Ascending aorta (tissue), 2 donors: ENCODE measurements around the gene OXT. TPM values are rescaled to one million over a fixed set of nuclear protein-coding genes. Genes with fewer than 3 reads are reported as not detected.

Experiments
- DNase-seq, 2 donors: peaks; one replicate each; pipeline ENCODE4 v3.0.0-alpha.2; 2019; ENCODE audit warnings: low spot score in 2 of 2
- H3K27ac ChIP-seq, 2 donors: fragments of 200-600 bp; sonication (generic); one replicate each; pipeline ENCODE4 v1.5.1; 2016 to 2017; ENCODE audit warnings: mild to moderate bottlenecking in 1 of 2
- H3K27me3 ChIP-seq: fragments of 200-600 bp; sonication (generic); one replicate; pipeline ENCODE4 v1.5.1; 2017
- H3K36me3 ChIP-seq, 2 donors: fragments of 200-600 bp; sonication (generic); one replicate each; pipeline ENCODE4 v1.5.1; 2016
- H3K4me1 ChIP-seq, 2 donors: fragments of 200-600 bp; sonication (generic); one replicate each; pipeline ENCODE4 v1.5.1; 2016 to 2017; ENCODE audit warnings: mild to moderate bottlenecking in 1 of 2
- H3K4me3 ChIP-seq, 2 donors: fragments of 200-600 bp; sonication (generic); one replicate each; pipeline ENCODE4 v1.5.1; 2016 to 2017; ENCODE audit warnings: mild to moderate bottlenecking in 1 of 2
- H3K9me3 ChIP-seq, 2 donors: fragments of 200-600 bp; sonication (generic); one replicate each; pipeline ENCODE4 v1.5.1; 2016
- intact Hi-C: fragments of 100-400 bp; cut with DNase I; formaldehyde crosslinking; loops from one replicate; pipeline ENCODE4 v1.15.1; 2023
- total RNA-seq: library from RNA; depleted of rRNA; stranded (reverse); fragments of >200 nt; gene quantifications from one replicate; pipeline ENCODE4 v1.1.0, GENCODE V29; 2016
- TF ChIP-seq, protein P1 (sequence below), 3 experiments: fragments of 200-600 bp in 2 of 3; fragments of 450-650 bp in 1 of 3; sonication (generic) in 2 of 3; IDR thresholded peaks; one replicate each; pipeline ENCODE4 v1.5.1; 2016 to 2019; ENCODE audit warnings: antibody characterized with exemption in 3 of 3, mild to moderate bottlenecking in 1 of 3, moderate library complexity in 1 of 3

OXT gene
- total RNA-seq, 1 donor from 2014 or later = not detected

DNA sequence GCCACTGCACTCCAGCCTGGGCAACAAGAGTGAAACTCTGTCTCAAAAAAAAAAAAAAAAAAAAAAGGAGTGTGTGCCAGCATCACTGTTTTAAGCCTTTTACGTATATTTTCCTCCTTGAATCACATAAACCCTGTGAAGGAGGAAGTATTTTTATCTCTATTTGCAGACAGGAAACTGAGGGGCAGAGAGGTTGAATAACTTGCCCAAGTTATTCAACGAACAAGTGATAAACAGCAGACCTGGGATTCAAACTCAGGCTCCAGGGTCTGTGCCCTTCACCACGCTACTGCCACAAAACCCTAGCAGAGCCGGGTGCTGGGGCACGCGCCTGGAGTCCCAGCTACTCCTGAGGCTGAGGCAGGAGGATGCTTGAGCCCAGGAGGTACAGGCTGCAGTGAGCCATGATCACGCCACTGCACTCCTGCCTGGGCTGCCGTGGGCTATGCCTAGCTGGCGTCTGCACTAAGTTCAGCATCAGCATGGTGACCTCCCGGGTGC lies 22.5 kb downstream of the OXT start:
- TF ChIP-seq, protein P1, sequence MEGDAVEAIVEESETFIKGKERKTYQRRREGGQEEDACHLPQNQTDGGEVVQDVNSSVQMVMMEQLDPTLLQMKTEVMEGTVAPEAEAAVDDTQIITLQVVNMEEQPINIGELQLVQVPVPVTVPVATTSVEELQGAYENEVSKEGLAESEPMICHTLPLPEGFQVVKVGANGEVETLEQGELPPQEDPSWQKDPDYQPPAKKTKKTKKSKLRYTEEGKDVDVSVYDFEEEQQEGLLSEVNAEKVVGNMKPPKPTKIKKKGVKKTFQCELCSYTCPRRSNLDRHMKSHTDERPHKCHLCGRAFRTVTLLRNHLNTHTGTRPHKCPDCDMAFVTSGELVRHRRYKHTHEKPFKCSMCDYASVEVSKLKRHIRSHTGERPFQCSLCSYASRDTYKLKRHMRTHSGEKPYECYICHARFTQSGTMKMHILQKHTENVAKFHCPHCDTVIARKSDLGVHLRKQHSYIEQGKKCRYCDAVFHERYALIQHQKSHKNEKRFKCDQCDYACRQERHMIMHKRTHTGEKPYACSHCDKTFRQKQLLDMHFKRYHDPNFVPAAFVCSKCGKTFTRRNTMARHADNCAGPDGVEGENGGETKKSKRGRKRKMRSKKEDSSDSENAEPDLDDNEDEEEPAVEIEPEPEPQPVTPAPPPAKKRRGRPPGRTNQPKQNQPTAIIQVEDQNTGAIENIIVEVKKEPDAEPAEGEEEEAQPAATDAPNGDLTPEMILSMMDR (IDR thresholded peaks at IDR 0.05) = no peak
- Histone ChIP-seq H3K4me1 (no peaks in the 10 kb centered on the region), H3K36me3 (no peaks in the 10 kb centered on the region), H3K4me3 (no peak overlapping the region), H3K9me3 (no peaks in the 10 kb centered on the region), H3K27ac (no peak overlapping the region), H3K27me3 (peaks cover 7% of the 10 kb centered on the region)
- no peak for DNase-seq
- intact Hi-C loops = no loop called here

DNA sequence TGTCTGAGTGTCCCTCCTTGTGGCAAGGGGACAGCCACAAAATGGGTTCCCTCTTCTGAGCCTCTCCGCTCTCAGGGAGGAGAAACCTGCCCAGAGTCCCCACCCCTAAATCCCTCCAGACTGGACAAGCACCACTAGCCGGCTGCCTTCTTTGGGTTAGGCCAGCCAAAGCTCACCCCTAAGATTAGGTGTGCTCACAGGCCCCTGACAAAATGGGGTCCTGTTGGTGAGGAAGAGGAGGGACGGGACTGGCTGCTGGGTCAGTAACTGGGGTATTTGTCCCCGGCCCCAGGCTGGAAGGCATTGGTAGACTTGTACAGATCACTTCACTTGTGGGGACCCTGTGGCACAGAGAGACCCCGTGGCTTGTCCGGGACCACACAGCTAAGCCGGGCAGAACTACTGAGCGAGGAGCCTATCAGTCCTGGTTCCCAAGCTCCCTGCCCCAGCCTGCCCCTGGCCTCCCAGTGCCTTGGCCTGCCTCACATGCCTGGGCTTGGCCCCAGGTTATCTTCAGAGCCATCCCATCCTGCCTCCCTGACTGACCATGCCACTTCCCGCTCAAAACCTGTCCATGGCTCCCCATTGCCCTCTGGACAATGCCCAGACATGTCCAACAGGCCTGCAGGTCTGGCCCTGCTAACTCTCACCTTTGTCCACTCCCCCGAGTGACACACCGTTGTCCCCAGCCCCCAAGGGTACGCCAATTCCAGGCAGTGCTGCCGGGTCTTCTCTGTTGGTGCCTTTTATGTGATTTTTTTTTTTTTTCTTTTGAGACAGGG lies 23.6 kb downstream of the OXT start:
- Histone ChIP-seq H3K27ac (no peak overlapping the region), H3K4me1 (no peaks in the 10 kb centered on the region), H3K9me3 (no peaks in the 10 kb centered on the region), H3K27me3 (peaks cover 7% of the 10 kb centered on the region), H3K4me3 (no peak overlapping the region), H3K36me3 (no peaks in the 10 kb centered on the region)
- intact Hi-C loops = no loop called here
- DNase-seq = no peak
- TF ChIP-seq, protein P1 (IDR thresholded peaks at IDR 0.05) = no peak

DNA sequence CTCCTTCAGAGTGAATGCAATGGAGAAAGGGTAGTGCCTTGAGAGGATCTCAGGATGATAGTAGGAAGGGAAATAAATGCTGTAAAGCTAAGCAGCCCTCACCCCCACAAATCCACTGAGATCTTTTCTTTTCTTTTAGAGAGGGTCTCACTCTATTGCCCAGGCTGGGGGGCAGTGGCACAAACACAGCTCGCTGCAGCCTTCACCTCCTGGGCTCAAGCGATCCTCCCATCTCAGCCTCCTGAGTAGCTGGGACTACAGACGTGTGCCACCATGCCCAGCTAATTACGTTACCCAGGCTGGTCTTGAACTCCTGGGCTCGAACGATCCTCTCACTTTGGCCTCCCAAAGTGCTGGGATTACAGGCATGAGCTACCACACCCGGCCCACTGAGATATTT lies 29.1 kb downstream of the OXT start:
- no peaks in the 10 kb centered on the region for H3K36me3 ChIP-seq
- no peaks in the 10 kb centered on the region for H3K9me3 ChIP-seq
- H3K4me1 ChIP-seq = no peaks in the 10 kb centered on the region
- H3K27ac ChIP-seq = no peak overlapping the region
- intact Hi-C loops = no loop called here
- TF ChIP-seq, protein P1 (IDR thresholded peaks at IDR 0.05) = no peak
- no peaks in the 10 kb centered on the region for H3K27me3 ChIP-seq
- DNase-seq = no peak
- H3K4me3 ChIP-seq = no peak overlapping the region

DNA sequence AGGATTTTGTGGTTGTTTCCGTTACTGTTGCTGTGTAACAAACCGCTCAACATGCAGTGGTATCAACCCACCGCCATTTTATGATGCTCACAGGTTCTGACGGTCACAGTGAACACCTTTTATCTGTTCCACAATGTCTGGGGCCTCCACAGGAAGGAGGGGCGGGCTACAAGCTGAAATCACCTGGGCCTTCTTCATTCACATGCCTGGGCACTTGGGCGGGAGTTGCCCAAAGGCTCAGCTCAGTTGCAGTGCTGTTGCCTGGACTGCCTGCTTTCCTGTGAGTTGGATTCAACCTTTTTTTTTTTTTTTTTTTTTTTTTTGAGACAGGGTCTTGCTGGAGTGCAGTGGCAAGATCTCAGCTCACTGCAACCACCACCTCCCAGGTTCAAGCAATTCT lies 29.8 kb downstream of the OXT start:
- H3K27me3 ChIP-seq = no peaks in the 10 kb centered on the region
- H3K27ac ChIP-seq = no peak overlapping the region
- H3K36me3 ChIP-seq = no peaks in the 10 kb centered on the region
- DNase-seq = no peak
- H3K9me3 ChIP-seq = no peaks in the 10 kb centered on the region
- TF ChIP-seq, protein P1 (IDR thresholded peaks at IDR 0.05) = no peak
- no peaks in the 10 kb centered on the region for H3K4me1 ChIP-seq
- no peak overlapping the region for H3K4me3 ChIP-seq
- intact Hi-C loops = no loop called here

DNA sequence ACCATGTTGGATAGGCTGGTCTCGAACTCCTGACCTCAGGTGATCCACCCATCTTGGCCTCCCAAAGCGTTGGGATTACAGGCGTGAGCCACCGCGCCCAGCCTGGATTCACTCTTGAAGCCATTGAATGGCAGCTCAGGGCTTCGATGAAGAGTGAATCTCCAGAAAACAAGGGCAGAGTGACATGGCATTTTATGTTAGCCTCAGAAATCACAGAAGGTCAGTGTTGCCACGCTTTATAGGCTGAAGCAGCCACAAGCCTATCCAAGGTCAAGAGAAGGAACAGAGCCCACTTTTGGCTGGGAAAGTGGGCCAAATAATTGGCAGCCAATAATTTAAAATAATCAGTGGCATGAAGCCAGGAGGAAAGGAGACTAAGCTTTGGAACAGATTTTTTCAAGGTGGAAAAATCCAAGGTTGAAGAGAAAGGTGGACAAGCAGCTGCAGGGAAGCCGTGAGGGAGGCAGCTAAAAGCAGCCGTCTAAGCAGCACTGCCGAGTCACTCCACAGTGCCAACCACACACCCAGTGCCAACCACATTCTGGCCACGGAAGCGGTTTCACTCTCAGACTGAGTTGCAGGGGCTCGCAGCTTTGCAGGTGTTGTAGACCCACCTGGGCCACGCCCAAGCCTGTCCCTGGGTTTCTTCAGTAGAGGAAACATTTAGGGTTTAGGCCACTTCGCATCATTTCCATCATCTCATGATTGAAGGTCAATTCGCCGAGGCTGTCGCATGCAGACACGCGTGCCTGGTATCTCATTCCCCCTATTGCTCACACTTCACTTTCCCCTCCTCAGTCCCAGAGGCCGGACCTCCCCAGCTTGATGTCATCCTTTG lies 30.5 kb downstream of the OXT start:
- Histone ChIP-seq H3K36me3 (peaks cover 0 to 3% of the 10 kb centered on the region in 2 donors), H3K27ac (no peak overlapping the region), H3K27me3 (no peaks in the 10 kb centered on the region), H3K4me1 (no peaks in the 10 kb centered on the region), H3K4me3 (no peak overlapping the region), H3K9me3 (no peaks in the 10 kb centered on the region)
- TF ChIP-seq, protein P1 (IDR thresholded peaks at IDR 0.05) = no peak
- DNase-seq = no peak
- intact Hi-C loops = no loop called here
